T-cell (primary cell): Measurements from ENCODE around the gene SOX13. TPM values are rescaled to one million over a fixed set of nuclear protein-coding genes. Genes with fewer than 3 reads are reported as not detected.
A peak's percentile ranks its signal among the peaks of the same experiment; 100 is the strongest.

ENCODE experiments used
- ATAC-seq, 4 experiments: fragments of 200-7000 bp in 3 of 4; fragments of 150-1000 bp in 1 of 4; cut with Tn5 transposase; replicated peaks in 1 of 4; 1 replicate in 3 of 4; 2 replicates in 1 of 4; pipeline ENCODE4 v1.10.0; 2021; ENCODE audit warnings: moderate library complexity in 3 of 4, mild to moderate bottlenecking in 2 of 4, moderate number of reproducible peaks in 1 of 4
- CTCF ChIA-PET, 2 donors: fragments of 300-600 bp; sonication (Branson Sonifier 250); formaldehyde crosslinking; loops; one replicate each; lab custom pipeline; 2022; ENCODE audit warnings: antibody characterized with exemption in 2 of 2; lab: Charles Lee
- POLR2A ChIA-PET, 2 donors: fragments of 300-600 bp; sonication (Branson Sonifier 250); formaldehyde crosslinking; loops; one replicate each; lab custom pipeline; 2022; ENCODE audit warnings: antibody characterized with exemption in 2 of 2; lab: Charles Lee
- DNase-seq, 35 experiments: peaks; one replicate each; pipeline versions ENCODE4 v3.0.0 to v3.0.0-alpha.2; 2013 to 2023
- H3K27ac ChIP-seq: one replicate; pipeline ENCODE4 v1.5.1; 2013; ENCODE audit warnings: low read length
- H3K27me3 ChIP-seq, 2 experiments: replicated peaks in 1 of 2; 1 replicate in 1 of 2; 2 replicates in 1 of 2; pipeline versions ENCODE4 v1.6.1 to v1.7.0; 2013; ENCODE audit warnings: low read length in 1 of 2, mixed read lengths in 1 of 2; ENCODE audit not compliant: control insufficient read depth in 2 of 2, insufficient read depth in 2 of 2; ENCODE audit errors: extremely low read depth in 1 of 2
- H3K36me3 ChIP-seq, 2 donors: 1 replicate in 1 of 2; 2 replicates in 1 of 2; pipeline versions ENCODE4 v1.6.1 to v1.7.0; 2013; ENCODE audit warnings: low read length in 1 of 2; ENCODE audit not compliant: control insufficient read depth in 2 of 2, insufficient read depth in 1 of 2; ENCODE audit errors: extremely low read depth in 1 of 2
- H3K4me1 ChIP-seq, 2 experiments: 1 replicate in 1 of 2; 2 replicates in 1 of 2; pipeline versions ENCODE4 v1.6.1 to v1.7.0; 2013; ENCODE audit warnings: low read length in 2 of 2, mixed read lengths in 1 of 2; ENCODE audit not compliant: insufficient read depth in 2 of 2, control insufficient read depth in 1 of 2; ENCODE audit errors: extremely low read depth in 1 of 2
- H3K4me3 ChIP-seq, 2 donors: 1 replicate in 1 of 2; 2 replicates in 1 of 2; pipeline versions ENCODE4 v1.5.1 to v1.7.0; 2013; ENCODE audit warnings: mild to moderate bottlenecking in 2 of 2, low read length in 1 of 2, moderate library complexity in 1 of 2; ENCODE audit not compliant: control insufficient read depth in 1 of 2; ENCODE audit errors: extremely low read depth in 1 of 2
- H3K9me3 ChIP-seq: 2 replicates; pipeline ENCODE4 v1.7.0; 2013
- H3K27ac Mint-ChIP-seq, 2 donors: one replicate each; pipeline ENCODE4 v1.8.0; 2020 to 2021; ENCODE audit warnings: mild to moderate bottlenecking in 2 of 2, mixed read lengths in 2 of 2
- H3K27me3 Mint-ChIP-seq, 2 donors: one replicate each; pipeline ENCODE4 v1.8.0; 2021 to 2022; ENCODE audit warnings: mixed read lengths in 2 of 2
- H3K36me3 Mint-ChIP-seq: one replicate; pipeline ENCODE4 v1.8.0; 2021; ENCODE audit warnings: mixed read lengths
- H3K4me1 Mint-ChIP-seq, 3 donors: one replicate each; pipeline ENCODE4 v1.8.0; 2020 to 2022; ENCODE audit warnings: mixed read lengths in 3 of 3, mild to moderate bottlenecking in 1 of 3
- H3K4me3 Mint-ChIP-seq, 3 donors: one replicate each; pipeline ENCODE4 v1.8.0; 2020 to 2022; ENCODE audit warnings: mild to moderate bottlenecking in 3 of 3, mixed read lengths in 3 of 3, moderate library complexity in 3 of 3
- H3K9me3 Mint-ChIP-seq, 3 donors: one replicate each; pipeline ENCODE4 v1.8.0; 2020 to 2022; ENCODE audit warnings: mixed read lengths in 3 of 3
- WGBS: methylation state at CpG from one replicate; pipeline ENCODE4 v1.1.5; 2013; ENCODE audit warnings: missing lambda C conversion rate; ENCODE audit not compliant: insufficient coverage; 5-methylcytosine and 5-hydroxymethylcytosine counted together
- total RNA-seq, 35 experiments: library from RNA in 6 of 35; stranded (reverse) in 6 of 35; fragments of 120-200 nt in 1 of 35; gene quantifications; one replicate each; pipeline versions ENCODE4 v1.2.1 to v1.2.4 and lab custom pipeline; 2013 to 2026

Gene SOX13
- total RNA-seq, 5 donors from 2014 or later (not counting 1 experiment from before 2014, with no cell fraction given) = 3.2 to 9.4 (median 5.2) TPM

DNA sequence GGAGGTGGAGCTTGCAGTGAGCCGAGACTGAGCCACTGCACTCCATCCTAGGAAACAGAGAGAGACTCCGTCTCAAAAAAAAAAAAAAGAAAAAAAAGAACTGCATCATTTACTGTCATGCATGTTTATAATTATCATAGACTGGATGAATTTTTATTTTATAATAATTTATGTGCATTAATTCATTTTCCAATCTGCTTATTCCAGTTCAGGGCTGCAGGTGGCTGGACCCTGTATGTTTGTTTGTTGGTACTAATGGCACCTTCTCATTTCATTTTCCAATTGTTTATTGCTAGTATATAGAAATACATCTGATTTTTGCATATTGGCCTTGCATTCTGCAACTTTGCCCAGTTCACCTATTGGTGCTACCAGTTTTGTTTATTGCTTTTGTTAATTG, 19.0 kb upstream of the SOX13 start:
- ATAC-seq (no peak), DNase-seq (no peak)
- no CpG with 5 or more reads among the region's 2 CpGs for WGBS
- Histone ChIP-seq H3K36me3 (no peaks in the 10 kb centered on the region), H3K4me3 (no peak overlapping the region), H3K27ac (no peak overlapping the region), H3K27me3 (peaks cover 0 to 8% of the 10 kb centered on the region in 2 experiments), H3K4me1 (no peaks in the 10 kb centered on the region), H3K9me3 (no peaks in the 10 kb centered on the region)
- ChIA-PET CTCF (no interaction called here), POLR2A (no interaction called here)
- Mint-ChIP-seq H3K27ac (no peak overlapping the region), H3K4me1 (no peaks in the 10 kb centered on the region), H3K9me3 (no peaks in the 10 kb centered on the region), H3K4me3 (no peak overlapping the region), H3K36me3 (no peaks in the 10 kb centered on the region), H3K27me3 (peaks cover 3% of the 10 kb centered on the region in 2 donors)

- H3K4me1 Mint-ChIP-seq = peaks cover 0 to 3% (median 0%) of the 10 kb centered on the region in 3 donors
- no peaks in the 10 kb centered on the region for H3K9me3 Mint-ChIP-seq
- no peaks in the 10 kb centered on the region for H3K36me3 Mint-ChIP-seq
- Histone ChIP-seq H3K9me3 (no peaks in the 10 kb centered on the region), H3K4me1 (peaks cover 0 to 2% of the 10 kb centered on the region in 2 experiments), H3K27me3 (peaks cover 0 to 4% of the 10 kb centered on the region in 2 experiments), H3K27ac (no peak overlapping the region), H3K36me3 (no peaks in the 10 kb centered on the region), H3K4me3 (no peak overlapping the region)
- POLR2A ChIA-PET = interaction anchor here in 1 of 2 donors (0.7 kb wide), 1 partner anchor 428 kb away, joined by 7 read pairs; no protein-coding TSS in a partner anchor
- 94% methylated on average over 3 of the region's 7 CpGs for WGBS
- ATAC-seq = no peak
- H3K27me3 Mint-ChIP-seq = peaks cover 0 to 3% of the 10 kb centered on the region in 2 donors
- H3K4me3 Mint-ChIP-seq = no peak overlapping the region
- CTCF ChIA-PET = no interaction called here
- H3K27ac Mint-ChIP-seq = no peak overlapping the region
- no peak for DNase-seq
Measured at GRCh38 chr1:204059970-204060369, 12.9 kb upstream of the SOX13 start.

GRCh38 chr1:204062106-204062505, 10.8 kb upstream of the SOX13 start:
- no peaks in the 10 kb centered on the region for H3K36me3 Mint-ChIP-seq
- no peak overlapping the region for H3K27ac Mint-ChIP-seq
- no peak for DNase-seq
- Histone ChIP-seq H3K27me3 (peaks cover 0 to 9% of the 10 kb centered on the region in 2 experiments), H3K36me3 (no peaks in the 10 kb centered on the region), H3K4me3 (no peak overlapping the region), H3K9me3 (no peaks in the 10 kb centered on the region), H3K27ac (no peak overlapping the region), H3K4me1 (peaks cover 0 to 9% of the 10 kb centered on the region in 2 experiments)
- WGBS = no CpG with 5 or more reads among the region's 2 CpGs
- no peak overlapping the region for H3K4me3 Mint-ChIP-seq
- CTCF ChIA-PET = no interaction called here
- no peaks in the 10 kb centered on the region for H3K27me3 Mint-ChIP-seq
- POLR2A ChIA-PET = interaction anchor here in 1 of 2 donors (0.6 kb wide), 1 partner anchor 725 kb away, joined by 6 read pairs; no protein-coding TSS in a partner anchor
- ATAC-seq = no peak
- peaks cover 4 to 13% (median 7%) of the 10 kb centered on the region in 3 donors for H3K4me1 Mint-ChIP-seq
- no peaks in the 10 kb centered on the region for H3K9me3 Mint-ChIP-seq

GRCh38 chr1:204065174-204065985, 7.5 kb upstream of the SOX13 start:
- no peak overlapping the region for H3K4me3 Mint-ChIP-seq
- CTCF ChIA-PET = no interaction called here
- no peak overlapping the region for H3K27ac Mint-ChIP-seq

GRCh38 chr1:204065986-204066300, 7.0 kb upstream of the SOX13 start:
- ChIA-PET POLR2A (no interaction called here), CTCF (interaction anchor here in 1 of 2 donors (0.7 kb wide), 1 partner anchor 10 kb away, joined by 3 read pairs; no protein-coding TSS in a partner anchor)
- Mint-ChIP-seq H3K36me3 (peaks cover 4% of the 10 kb centered on the region), H3K9me3 (peaks cover 0 to 8% (median 0%) of the 10 kb centered on the region in 3 donors), H3K27ac (no peak overlapping the region), H3K4me1 (peaks cover 4 to 13% (median 7%) of the 10 kb centered on the region in 3 donors), H3K4me3 (no peak overlapping the region), H3K27me3 (peaks cover 11 to 13% of the 10 kb centered on the region in 2 donors)
- no peak for ATAC-seq
- Histone ChIP-seq H3K9me3 (no peaks in the 10 kb centered on the region), H3K4me1 (peaks cover 0 to 9% of the 10 kb centered on the region in 2 experiments), H3K4me3 (no peak overlapping the region), H3K36me3 (no peaks in the 10 kb centered on the region), H3K27ac (no peak overlapping the region), H3K27me3 (peaks cover 0 to 11% of the 10 kb centered on the region in 2 experiments)
- no peak for DNase-seq
- WGBS = 95% methylated on average over 7 of the region's 7 CpGs

More at GRCh38 chr1:204065174-204065985, 7.5 kb upstream of the SOX13 start:
- WGBS = 71% methylated on average over 3 of the region's 8 CpGs
- Histone ChIP-seq H3K9me3 (no peaks in the 10 kb centered on the region), H3K27me3 (peaks cover 0 to 9% of the 10 kb centered on the region in 2 experiments), H3K27ac (no peak overlapping the region), H3K4me3 (no peak overlapping the region), H3K36me3 (no peaks in the 10 kb centered on the region), H3K4me1 (peaks cover 0 to 9% of the 10 kb centered on the region in 2 experiments)
- H3K9me3 Mint-ChIP-seq = peaks cover 0 to 8% (median 0%) of the 10 kb centered on the region in 3 donors
- peaks cover 4% of the 10 kb centered on the region for H3K36me3 Mint-ChIP-seq
- H3K27me3 Mint-ChIP-seq = peaks cover 9 to 12% of the 10 kb centered on the region in 2 donors
- no peak for DNase-seq
- POLR2A ChIA-PET = no interaction called here
- peaks cover 4 to 13% (median 7%) of the 10 kb centered on the region in 3 donors for H3K4me1 Mint-ChIP-seq
- ATAC-seq = no peak

DNA sequence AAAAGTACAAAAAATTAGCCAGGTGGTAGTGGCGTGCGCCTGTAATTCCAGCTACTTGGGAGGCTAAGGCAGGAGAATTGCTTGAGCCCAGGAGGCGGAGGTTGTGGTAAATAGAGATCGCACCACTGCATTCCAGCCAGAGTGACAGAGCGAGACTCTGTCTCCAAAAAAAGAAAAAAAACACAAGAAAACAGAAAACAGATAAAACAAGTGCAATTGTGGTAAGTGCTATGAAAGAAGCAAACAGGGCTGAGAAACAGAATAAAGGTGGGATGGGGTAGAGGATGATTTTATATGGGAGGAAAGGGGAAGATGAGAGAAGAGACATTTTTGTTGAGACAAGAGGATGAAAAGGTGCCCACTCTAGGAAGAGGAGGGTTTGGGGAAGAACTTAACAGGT, 5.0 kb upstream of the SOX13 start:
- no peaks in the 10 kb centered on the region for H3K36me3 ChIP-seq
- Mint-ChIP-seq H3K27ac (peak overlapping the region in 1 of 2 donors; percentile 6), H3K9me3 (peaks cover 0 to 8% (median 0%) of the 10 kb centered on the region in 3 donors), H3K4me1 (peaks cover 5 to 17% (median 7%) of the 10 kb centered on the region in 3 donors), H3K36me3 (peaks cover 4% of the 10 kb centered on the region), H3K27me3 (peaks cover 25 to 29% of the 10 kb centered on the region in 2 donors), H3K4me3 (no peak overlapping the region)
- ChIA-PET POLR2A (no interaction called here), CTCF (interaction anchor here in 1 of 2 donors (0.6 kb wide), 1 partner anchor 577 kb away, joined by 3 read pairs; no protein-coding TSS in a partner anchor)
- H3K9me3 ChIP-seq = no peaks in the 10 kb centered on the region
- peaks cover 0 to 15% of the 10 kb centered on the region in 2 experiments for H3K4me1 ChIP-seq
- no peak overlapping the region for H3K4me3 ChIP-seq
- peaks cover 4 to 27% of the 10 kb centered on the region in 2 experiments for H3K27me3 ChIP-seq
- no CpG with 5 or more reads among the region's 5 CpGs for WGBS
- H3K27ac ChIP-seq = no peak overlapping the region
- DNase-seq (no peak), ATAC-seq (no peak)
